ENCODE measurements around the gene BNIP3. TPM values are rescaled to one million over a fixed set of nuclear protein-coding genes. Genes with fewer than 3 reads are reported as not detected.
"Not testable (repeated sequence)": the region's sequence is repeated elsewhere in the genome, so short reads cannot be mapped to it uniquely, and the experiment has no call there.

Gene BNIP3
- total RNA-seq, 1 experiment from 2014 or later, result 37.5 TPM

DNA sequence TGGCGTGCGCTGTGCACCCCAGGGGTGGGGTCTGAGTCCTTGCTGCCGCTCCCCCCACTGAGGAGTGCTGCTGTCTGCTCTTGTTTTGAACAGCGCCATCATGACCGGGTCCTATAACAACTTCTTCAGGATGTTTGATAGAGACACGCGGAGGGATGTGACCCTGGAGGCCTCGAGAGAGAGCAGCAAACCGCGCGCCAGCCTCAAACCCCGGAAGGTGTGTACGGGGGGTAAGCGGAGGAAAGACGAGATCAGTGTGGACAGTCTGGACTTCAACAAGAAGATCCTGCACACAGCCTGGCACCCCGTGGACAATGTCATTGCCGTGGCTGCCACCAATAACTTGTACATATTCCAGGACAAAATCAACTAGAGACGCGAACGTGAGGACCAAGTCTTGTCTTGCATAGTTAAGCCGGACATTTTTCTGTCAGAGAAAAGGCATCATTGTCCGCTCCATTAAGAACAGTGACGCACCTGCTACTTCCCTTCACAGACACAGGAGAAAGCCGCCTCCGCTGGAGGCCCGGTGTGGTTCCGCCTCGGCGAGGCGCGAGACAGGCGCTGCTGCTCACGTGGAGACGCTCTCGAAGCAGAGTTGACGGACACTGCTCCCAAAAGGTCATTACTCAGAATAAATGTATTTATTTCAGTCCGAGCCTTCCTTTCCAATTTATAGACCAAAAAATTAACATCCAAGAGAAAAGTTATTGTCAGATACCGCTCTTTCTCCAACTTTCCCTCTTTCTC is 26.0 kb downstream of the BNIP3 start (continued):
- TF ChIP-seq ZNF274 (IDR thresholded peaks at IDR 0.05; ENCODE audit: low read depth, low read length), result no peak
- no peak for TF ChIP-seq JUND (IDR thresholded peaks at IDR 0.05)
- no peak for TF ChIP-seq CEBPB (IDR thresholded peaks at IDR 0.05; ENCODE audit: low read depth)

- no peak overlapping the region for H3K4me3 ChIP-seq (replicated peaks in 1 of 2; ENCODE audit: low read depth in 1 of 2, low read length in 2 of 2)
These were observed 27.3 kb downstream of the BNIP3 start for GRCh38 chr10:131954356-131954965.

GRCh38 chr10:131949908-131950307 is 31.8 kb downstream of the BNIP3 start:
- H3K27me3 ChIP-seq (ENCODE audit: insufficient read depth, low read length); H3K79me2 ChIP-seq (ENCODE audit: insufficient read depth, low read length); H2AFZ ChIP-seq (ENCODE audit: low read depth, low read length, poor library complexity, severe bottlenecking); H3K9me2 ChIP-seq (ENCODE audit: insufficient read depth); H3K4me2 ChIP-seq (ENCODE audit: low read length); intact Hi-C loops (cut with micrococcal nuclease); H3K9ac ChIP-seq (ENCODE audit: low read length); H4K20me1 ChIP-seq (ENCODE audit: insufficient read depth); H3K9me3 ChIP-seq (ENCODE audit: control insufficient read depth in 1 of 2, insufficient read depth in 1 of 2, low read depth in 1 of 2, low read length in 2 of 2); RAD21 ChIA-PET (ENCODE audit: low non-redundant PET in 1 of 2, low total read pairs in 2 of 2, uncharacterized antibody in 2 of 2, unreplicated experiment in 2 of 2); CTCF ChIA-PET; DNase-seq (ENCODE audit: low read depth, low spot score); BruUV-seq (replicated peaks); H3K27ac ChIP-seq (ENCODE audit: low read depth, low read length); H3K4me3 ChIP-seq (replicated peaks in 1 of 2; ENCODE audit: low read depth in 1 of 2, low read length in 2 of 2); H3K4me1 ChIP-seq (ENCODE audit: control insufficient read depth in 1 of 2, insufficient read depth in 2 of 2, low read length in 2 of 2); H3K36me3 ChIP-seq (ENCODE audit: control insufficient read depth in 1 of 2, insufficient read depth in 2 of 2, low read length in 2 of 2); POLR2A ChIA-PET; ATAC-seq: not testable (repeated sequence)

More at GRCh38 chr10:131954356-131954965, 27.3 kb downstream of the BNIP3 start:
- RAD21 ChIA-PET (ENCODE audit: low non-redundant PET in 1 of 2, low total read pairs in 2 of 2, uncharacterized antibody in 2 of 2, unreplicated experiment in 2 of 2), result no interaction called here
- Histone ChIP-seq H3K9ac (ENCODE audit: low read length) (no peak overlapping the region), H3K9me2 (ENCODE audit: insufficient read depth) (no peaks in the 10 kb centered on the region), H3K79me2 (ENCODE audit: insufficient read depth, low read length) (no peaks in the 10 kb centered on the region), H4K20me1 (ENCODE audit: insufficient read depth) (no peaks in the 10 kb centered on the region), H3K4me1 (ENCODE audit: control insufficient read depth in 1 of 2, insufficient read depth in 2 of 2, low read length in 2 of 2) (no peaks in the 10 kb centered on the region), H3K36me3 (ENCODE audit: control insufficient read depth in 1 of 2, insufficient read depth in 2 of 2, low read length in 2 of 2) (no peaks in the 10 kb centered on the region; a peak in 1 of 4 replicates), H3K27me3 (ENCODE audit: insufficient read depth, low read length) (no peaks in the 10 kb centered on the region), H3K27ac (ENCODE audit: low read depth, low read length) (no peak overlapping the region), H2AFZ (ENCODE audit: low read depth, low read length, poor library complexity, severe bottlenecking) (no peak overlapping the region), H3K9me3 (ENCODE audit: control insufficient read depth in 1 of 2, insufficient read depth in 1 of 2, low read depth in 1 of 2, low read length in 2 of 2) (no peaks in the 10 kb centered on the region), H3K4me2 (ENCODE audit: low read length) (no peak overlapping the region)
- intact Hi-C loops (cut with micrococcal nuclease), result no loop called here
- BruUV-seq (replicated peaks), result no TSS peak
- POLR2A ChIA-PET, result no interaction called here
- no peak for DNase-seq (ENCODE audit: low read depth, low spot score)
- ATAC-seq, result no peak
- CTCF ChIA-PET, result no interaction called here
- no peak for TF ChIP-seq ZBTB33 (IDR thresholded peaks at IDR 0.05; ENCODE audit: extremely low read depth, insufficient replicate concordance, low read length)
- TF ChIP-seq ZNF274 (IDR thresholded peaks at IDR 0.05; ENCODE audit: low read depth, low read length), result no peak
- TF ChIP-seq SRF (IDR thresholded peaks at IDR 0.05; ENCODE audit: low read depth), result no peak
- TF ChIP-seq ZFX (IDR thresholded peaks at IDR 0.05), result no peak
- TF ChIP-seq SIN3A (IDR thresholded peaks at IDR 0.05; ENCODE audit: low read depth), result no peak

Measured in HCT116 (cell line).